Activated CD8-positive, alpha-beta memory T cell treated with anti-CD3 and anti-CD28 coated beads for 48 hours (primary cell): ENCODE measurements around the gene SLC16A3.
"Not testable (repeated sequence)": the region's sequence is repeated elsewhere in the genome, so short reads cannot be mapped to it uniquely, and the experiment has no call there.

Experiments used
- DNase-seq, 3 experiments: peaks; one replicate each; pipeline ENCODE4 v3.0.0-alpha.2; 2020; ENCODE audit warnings: low read depth in 2 of 3, low spot score in 2 of 3

SLC16A3 gene

DNA sequence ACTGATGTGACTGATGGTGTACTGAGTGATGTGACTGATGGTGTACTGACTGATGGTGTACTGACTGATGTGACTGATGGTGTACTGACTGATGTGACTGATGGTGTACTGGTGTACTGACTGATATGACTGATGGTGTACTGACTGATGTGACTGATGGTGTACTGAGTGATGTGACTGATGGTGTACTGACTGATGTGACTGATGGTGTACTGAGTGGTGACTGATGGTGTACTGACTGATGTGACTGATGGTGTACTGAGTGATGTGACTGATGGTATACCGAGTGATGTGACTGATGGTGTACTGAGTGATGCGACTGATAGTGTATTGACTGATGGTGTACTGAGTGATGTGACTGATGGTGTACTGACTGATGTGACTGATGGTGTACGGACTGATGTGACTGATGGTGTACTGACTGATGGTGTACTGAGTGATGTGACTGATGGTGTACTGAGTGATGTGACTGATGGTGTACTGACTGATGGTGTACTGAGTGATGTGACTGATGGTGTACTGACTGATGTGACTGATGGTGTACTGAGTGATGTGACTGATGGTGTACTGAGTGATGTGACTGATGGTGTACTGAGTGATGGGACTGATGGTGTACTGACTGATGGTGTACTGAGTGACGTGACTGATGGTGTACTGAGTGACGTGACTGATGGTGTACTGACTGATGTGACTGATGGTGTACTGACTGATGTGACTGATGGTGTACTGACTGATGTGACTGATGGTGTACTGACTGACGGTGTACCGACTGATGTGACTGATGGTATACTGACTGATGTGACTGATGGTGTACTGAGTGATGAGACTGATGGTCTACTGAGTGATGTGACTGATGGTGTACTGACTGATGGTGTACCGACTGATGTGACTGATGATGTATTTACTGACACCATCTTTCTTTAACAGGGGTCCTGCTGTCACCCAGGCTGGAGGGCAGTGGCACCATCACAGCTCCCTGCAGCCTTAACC is 31.4 kb downstream of the SLC16A3 start:
- not testable (repeated sequence) for DNase-seq

DNA sequence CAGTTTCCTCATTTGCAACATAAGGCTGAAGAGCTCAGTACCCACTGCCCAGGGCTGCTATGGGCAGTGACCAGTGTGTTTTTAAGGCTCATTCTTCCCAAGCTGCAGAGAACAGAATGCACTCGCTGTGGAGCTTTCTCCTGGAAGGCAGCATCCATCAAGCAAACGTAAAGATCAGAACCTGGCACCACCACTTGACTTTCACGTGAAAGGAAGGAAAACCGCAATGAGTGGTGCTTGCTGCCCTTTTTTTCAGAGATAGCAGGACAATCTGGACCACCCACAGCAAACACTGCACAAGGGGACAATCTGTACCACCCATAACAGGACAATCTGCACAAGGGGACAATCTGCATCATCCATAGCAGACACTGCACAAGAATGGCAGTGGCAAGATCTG is 33.5 kb downstream of the SLC16A3 start:
- no peak for DNase-seq

DNA sequence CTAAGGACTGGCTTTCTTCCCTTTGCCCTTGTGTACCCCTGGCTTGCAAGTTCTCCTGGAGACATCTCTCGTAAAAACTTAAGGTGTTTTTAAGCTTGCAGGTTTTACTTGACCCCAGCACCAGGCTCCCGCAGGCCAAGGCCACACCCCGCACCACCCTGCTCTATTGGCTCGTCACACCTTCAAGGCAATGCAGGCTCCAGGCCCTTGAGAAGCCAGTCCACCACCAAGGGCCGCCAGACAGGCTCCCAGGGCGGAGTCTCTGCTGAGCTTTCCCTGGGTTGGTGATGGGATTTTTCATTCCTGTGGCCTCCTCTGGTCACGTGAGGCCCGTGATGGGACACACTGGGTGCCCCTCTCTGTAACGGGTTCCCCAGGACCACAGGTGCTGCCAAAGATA is 34.8 kb downstream of the SLC16A3 start:
- no peak for DNase-seq

DNA sequence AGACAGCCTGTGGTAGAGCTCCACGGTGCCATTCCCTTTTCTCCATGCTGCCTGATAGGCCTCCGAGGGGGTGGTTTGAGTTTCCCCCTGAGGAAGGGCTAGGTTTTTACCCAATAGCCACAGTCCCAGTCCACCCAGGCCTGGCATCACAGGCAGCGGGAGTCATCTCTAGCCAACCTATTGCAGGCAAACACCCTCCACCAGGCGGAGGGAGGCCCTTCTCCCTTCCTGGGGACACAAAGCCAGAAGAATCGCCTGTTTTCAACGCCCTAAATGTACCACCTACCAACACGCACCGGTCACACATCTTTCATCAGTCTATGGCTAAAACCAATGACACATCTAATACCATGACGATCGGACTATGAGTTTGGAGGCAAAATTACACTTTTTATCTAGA is 37.3 kb downstream of the SLC16A3 start:
- no peak for DNase-seq

DNA sequence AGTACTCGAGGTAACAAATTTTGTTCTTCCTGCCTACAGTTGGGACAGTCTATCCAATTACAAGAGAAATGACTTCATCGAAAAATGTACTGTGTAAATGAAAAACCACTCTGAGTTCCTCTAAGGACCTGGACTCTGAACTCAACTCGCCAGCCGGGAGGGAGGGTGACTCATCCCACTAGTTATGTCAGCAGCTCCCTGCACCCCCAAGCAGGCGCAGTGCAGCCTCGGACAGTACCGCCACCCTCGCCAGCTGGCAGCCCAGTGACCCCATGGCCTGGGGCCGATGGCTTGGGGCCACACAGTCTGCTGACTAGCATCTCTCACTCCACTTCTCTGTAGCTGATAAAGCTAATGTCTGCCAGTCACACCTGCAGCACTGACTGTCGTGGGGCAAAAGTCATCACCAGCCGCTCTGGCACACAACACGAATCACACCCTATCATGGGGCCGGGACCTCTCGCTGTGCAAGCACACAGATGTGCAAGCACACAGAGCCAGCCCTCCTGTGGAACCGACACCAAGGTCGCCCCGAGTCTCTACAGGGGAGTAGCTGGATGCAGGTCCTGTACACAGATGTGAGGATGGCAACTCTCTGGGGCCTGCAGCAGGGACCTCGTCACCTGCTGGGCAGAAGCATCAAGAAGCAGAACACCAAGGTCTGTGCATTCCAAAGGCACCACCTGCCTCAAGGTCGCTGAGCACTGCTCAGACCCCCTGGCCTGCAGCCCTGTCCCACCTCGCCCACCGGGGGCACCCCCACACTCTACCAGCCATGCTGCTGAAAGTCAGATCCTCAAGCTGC is 38.9 kb downstream of the SLC16A3 start:
- DNase-seq: no peak

DNA sequence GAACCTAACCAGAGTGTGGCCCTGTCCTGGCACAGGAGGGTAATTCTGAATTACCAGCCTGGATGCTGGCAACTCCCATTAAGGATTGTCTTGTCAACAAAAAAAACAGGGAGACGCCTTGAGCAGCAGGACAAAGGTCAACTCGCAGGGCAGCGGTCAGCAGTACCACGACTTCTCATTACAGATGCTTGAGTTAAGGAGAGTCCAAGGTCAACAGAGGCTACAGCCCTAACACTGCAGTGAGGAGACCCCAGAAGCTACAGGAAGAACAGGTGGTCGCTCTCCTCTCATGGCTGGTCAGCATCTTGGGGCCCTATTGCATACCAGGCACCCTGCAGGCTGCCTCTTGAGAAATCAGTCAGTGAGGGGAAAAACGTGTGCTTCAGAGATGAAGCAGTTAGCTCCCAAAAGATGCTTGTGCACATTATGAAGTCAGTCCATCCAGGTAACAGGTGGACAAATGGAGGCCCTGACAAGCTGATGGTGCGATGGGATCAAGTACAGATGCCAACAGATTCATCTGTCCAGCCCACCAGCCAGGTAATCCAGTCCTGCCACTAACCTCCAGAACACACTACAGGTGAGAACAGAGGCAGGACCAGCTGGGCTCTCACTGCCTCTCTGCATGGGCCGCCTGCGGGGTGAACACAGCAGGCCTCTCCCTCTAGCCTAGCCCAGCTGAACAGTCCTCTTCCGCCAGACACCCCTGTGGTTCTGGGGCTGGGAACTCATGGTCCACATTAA is 40.5 kb downstream of the SLC16A3 start:
- no peak for DNase-seq

DNA sequence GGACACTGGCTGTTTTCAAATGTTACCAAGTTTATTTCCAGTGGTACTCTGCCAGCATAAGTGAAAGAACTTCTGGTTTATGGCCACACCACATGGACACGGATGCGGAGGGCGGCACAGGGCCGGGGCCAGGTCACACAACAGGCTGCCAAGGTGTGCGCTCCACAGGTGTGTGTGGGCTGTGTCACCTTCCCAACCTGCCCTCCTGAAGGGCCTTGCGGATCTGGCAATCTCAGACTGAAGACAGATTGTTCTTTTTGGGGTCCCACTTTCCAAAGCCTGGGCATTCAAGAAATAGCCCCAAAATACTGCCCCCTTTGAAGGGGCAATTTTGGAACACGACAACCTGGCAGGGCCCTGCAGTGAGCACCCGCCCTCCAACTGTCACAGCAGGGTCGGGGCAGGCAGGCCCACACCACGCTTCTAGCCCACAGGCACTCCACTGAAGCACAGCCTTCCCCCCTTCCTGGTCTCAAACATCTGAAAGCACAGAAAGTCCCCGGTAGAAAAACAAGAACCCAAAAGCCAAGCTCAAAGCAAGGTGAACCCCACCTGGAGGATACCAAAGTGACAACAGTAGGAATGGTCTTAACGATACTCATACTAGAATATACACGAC is 41.1 kb downstream of the SLC16A3 start:
- DNase-seq: no peak

DNA sequence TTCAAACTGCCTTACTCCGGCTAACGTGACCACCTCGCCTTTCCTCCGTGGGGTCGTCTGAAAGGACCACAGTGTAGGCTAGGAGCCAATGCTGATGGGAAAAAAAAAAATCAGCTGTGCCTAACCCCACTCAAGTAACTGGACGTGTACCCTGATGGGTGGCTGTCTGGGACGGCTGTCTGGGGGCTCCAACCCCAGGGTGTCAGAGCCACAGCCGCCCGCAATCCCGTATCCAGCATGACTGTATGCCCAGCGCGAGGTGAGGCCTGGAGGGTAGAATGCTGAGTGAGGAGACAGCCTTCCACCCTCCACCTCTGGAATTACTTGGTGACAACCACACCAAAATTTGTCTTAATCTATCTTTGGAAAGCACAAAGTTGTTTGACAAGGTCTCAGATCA is 41.8 kb downstream of the SLC16A3 start:
- no peak for DNase-seq

DNA sequence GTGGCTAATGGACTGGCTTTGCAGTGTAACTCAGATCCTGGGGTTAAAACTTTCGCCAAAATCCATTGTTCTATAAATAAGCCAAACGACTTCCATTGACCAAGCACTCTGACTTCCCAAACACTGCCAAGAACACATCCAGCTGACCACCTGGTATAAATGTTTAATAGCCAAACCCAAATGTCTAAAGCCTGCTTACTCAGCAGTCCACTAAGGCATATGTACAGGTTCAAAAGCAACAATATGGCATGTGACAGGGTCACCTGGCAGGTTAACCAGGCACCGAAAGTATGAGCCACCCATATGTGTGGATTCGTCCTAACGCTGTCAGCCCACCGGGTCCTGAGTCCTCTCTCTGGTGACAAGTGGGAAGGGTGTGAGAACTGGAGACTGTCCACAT is 42.6 kb downstream of the SLC16A3 start:
- DNase-seq: no peak

DNA sequence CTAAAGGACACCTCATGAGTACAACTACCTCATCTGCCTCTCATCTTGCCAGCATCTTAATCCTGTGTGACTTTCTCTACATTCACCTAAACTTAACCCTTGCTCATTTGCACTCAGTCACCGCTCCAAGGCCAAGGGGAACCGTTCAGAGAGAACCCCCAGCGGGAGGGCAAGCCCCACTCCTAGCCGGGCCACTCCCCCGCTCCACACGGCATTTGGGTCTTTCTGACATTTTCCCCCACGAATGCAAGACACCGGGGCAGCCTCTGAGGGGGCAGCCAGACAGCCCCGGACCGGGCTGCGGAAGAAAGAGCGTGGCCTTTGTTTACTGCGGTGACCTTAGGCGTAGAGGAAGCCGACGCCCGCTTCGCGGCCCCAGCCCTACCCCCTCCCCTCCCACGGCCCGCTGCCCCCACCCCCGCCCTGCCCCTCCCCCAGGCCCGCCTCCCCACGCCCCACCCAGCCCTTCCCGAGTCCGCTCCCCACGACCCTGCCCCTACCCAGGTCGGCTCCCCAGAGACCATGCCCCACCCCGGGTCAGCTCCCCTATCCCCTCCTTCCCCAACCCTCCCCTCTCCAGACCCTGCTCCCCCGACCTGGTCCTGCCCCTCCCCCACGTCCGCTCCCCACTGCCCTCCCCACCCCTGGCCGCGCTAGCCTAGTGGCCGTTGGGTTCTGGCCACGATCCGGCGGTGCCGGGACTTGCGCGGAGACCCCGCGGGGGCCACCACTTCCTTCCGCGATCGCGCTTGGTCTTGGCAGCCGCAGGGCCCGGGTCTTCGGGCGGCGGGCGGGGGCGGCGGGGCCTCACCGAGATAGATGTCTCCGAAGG is 43.9 kb downstream of the SLC16A3 start:
- no peak for DNase-seq

DNA sequence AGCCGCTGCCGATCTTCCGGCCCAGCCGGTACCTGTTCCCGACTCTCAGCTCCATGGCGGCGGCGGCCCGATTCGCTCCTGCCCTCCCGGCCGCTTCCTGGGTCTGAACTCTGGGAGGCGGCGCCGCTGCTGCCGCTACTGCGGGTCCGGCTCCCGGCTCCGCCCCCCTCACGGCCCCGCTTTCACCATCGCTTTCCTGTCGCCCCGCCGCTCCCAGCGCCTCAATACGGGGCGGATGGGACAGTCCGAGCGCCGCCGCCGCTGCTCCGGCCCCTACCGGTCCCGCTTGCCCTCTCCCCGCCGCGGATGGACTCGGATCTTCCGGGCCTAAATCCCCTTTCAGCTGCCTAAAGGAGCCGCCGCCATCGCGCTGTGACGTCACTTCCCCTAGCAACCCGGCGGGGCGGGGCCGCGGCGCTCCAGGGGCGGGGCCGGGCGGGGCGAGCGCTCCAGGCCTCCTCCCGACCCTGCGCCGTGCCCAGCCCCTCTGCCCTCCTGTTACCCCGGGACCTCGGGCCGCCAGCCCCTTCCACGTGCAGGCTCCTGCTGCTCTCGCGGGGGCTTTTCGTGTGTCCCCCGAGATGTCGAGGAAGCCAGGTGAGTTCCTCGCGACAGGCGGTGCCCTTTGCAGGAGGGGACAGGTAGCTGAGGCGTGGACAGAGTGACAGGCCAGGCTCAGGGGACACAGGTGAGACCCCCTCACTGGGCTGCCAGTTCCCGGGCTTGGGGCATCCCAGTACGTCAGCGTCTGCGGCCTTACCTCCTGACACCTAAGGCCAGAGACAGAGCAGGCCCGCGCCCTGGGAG is 44.7 kb downstream of the SLC16A3 start, which contains the start of gene CSNK1D:
CSNK1D (minus strand) TSS at position 374 of the 807 bp plus-strand sequence; CDS start at position 55, 319 bp downstream.
- peak; percentile 87 to 96 (median 89) for DNase-seq

DNA sequence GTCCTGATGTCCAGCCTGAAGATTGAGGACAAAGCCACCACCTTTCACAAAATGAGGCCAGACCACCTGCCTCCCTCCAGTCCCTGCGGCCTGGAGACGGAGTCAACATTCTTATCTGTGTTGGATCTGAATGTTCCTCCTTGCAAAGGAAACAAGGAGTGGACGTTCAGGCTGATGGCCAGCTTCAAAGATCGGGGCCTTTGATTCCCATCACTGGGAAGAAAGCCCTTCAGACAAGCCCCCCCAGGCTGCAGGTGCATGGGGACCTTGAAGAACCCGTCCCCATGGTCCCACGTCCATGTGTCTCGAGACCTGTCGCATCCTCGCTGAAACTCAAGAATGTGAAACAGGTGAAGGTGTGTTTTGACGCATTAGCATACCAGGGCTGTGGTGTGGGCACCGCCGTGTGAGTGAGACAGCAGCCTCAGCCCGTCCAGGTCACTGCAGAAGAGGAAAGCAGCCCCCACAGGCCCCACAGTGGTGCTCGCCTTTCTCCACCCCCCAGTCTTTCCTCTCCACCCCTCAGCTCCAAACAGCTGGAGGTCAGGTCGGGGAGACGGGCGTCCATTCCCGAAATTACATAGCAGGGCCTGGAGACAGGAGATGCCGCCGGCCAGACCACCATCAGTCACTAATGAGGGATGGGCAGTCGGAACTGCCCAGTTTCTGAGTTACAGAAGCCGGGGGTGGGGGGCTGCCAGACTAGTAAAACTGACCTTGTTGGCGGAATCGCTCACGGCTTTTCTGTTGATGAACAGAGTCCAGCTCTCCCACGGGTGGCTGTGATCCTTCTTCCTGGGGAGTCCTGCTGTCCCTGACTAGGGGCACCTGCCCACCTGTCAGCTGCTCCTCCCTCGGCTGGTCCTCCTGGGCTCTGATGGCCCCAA is 45.5 kb downstream of the SLC16A3 start:
- DNase-seq: no peak

DNA sequence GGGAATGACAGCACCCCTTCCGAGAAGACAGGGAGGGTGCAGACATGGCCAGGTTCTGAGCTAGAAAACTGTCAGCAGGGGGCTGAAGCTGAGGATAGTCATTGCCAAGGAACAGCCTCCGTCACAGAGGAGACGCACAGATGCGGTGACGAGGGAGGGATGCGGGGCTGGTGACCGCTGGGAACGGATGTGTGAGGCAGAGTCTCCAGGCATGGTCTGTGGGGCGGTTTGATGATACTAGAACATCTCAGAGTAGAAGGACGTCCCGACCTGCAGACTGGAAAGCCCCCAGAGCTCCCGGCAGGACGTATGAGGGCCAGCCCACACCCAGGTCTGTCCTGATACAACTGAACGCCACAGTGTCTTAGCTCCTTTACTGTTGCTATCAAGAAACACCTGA is 46.5 kb downstream of the SLC16A3 start:
- no peak for DNase-seq

DNA sequence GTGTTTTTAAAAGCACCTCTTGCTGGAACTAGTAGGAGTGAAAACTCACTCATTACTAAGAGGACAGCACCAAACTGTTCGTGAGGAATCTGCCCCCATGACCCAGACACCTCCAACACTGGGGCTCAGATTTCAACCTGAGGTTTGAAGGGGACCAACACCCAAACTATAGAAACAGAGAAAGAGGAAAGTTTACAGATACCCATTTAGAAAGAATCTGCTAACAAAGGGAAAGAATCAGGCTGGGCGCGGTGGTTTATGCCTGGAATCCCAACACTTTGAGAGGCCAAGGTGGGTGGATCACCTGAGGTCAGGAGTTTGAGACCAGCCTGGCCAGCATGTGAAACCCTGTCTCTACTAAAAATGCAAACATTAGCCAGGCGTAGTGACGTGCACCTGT is 48.1 kb downstream of the SLC16A3 start:
- DNase-seq: no peak

DNA sequence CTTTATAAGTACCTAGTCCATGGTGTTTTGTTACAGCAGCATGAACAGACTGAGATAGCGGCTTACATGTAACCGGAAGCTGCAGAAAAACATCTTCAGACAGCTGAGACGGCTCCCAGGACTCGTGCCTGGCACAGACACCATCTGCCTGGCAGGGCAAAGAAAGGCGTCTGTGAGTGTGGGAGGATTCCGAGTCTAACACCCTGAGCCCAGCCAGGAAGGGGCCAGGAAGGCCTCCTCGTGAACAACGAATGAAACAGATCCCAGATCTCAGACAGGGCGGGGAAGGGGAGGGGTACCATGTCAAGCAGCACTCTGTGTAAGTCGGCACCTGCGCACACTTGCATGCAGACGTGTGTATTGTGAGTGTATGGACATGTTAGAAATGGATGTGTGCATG is 49.0 kb downstream of the SLC16A3 start:
- no peak for DNase-seq

DNA sequence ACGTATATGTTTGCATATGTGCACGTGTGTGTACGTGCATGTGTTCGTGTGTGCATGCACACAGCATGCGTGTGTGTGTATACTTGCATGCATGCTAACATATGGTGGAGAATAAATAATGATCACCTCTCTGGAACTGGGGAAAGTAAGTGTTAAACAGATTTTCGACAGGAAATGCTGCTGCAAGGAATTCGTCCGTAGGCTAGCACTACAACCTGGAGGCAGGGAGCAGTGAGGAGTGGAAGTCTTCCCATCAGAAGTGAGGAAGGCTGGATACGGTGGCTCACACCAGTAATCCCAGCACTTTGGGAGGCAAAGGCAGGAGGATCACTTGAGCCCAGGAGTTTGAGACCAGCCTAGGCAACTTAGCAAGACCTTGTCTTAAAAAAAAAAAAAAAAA is 49.5 kb downstream of the SLC16A3 start:
- no peak for DNase-seq

DNA sequence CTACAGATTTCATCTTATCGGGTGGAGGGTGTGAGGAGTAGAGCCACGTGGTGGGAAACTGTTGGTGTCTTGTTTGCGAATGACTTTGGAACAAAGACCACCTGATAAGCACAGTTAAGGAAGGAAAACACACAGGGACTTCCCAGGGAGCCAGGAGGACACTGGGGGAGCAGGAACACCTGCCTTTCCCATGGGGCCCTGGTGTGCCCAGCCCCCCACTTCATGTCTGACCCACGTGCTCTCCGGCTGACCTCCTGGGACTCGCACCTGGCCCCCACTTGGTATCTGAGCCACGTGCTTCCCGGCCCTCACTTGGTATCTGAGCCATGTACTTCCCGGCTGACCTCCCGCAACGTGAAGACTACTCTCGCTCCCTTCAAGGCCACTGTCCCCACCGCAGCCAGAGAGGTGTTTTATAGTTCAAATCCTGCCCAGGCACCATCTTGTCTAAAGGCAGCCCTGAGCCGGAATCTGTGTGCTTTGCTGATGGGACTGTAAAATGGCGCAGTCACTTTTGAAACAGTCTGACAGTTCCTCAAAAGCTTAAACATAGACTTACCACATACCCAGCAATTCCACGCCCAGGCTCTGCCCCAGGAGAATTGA is 50.0 kb downstream of the SLC16A3 start:
- no peak for DNase-seq

DNA sequence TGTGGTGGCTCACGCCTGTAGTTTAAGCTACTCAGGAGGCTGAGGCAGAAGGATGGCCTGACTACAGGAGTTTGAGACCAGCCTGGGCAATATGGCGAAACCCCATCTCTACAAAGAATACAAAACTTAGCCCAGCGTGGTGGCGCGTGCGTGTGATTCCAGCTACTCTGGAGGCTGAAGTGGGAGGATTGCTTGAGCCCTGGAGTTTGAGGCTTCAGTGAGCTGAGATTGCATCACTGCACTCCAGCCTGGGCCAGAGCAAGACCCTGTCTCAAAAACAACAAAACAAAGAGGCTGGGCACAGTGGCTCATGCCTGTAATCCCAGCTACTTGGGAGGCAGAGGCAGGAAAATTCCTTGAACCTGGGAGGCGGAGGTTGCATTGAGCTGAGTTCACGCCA is 51.7 kb downstream of the SLC16A3 start:
- no peak for DNase-seq
